GM21619 (cell line): ENCODE results near the gene LSG1.

Experiments
- ATAC-seq: cut with Tn5 transposase; IDR thresholded peaks from one replicate; pipeline ENCODE4 v1.9.1; 2021; ENCODE audit not compliant: unreplicated experiment

LSG1 gene

GRCh38 chr3:194687638-194688199 is 15.7 kb upstream of the LSG1 start:
- peak; percentile 20 for ATAC-seq

GRCh38 chr3:194686816-194687637 is 15.0 kb upstream of the LSG1 start:
- ATAC-seq = peak; percentile 0

- no peak for ATAC-seq
Observed at GRCh38 chr3:194686414-194686815, 14.4 kb upstream of the LSG1 start.

- peak; percentile 29 for ATAC-seq
Observed at GRCh38 chr3:194685718-194686413, 13.9 kb upstream of the LSG1 start, which contains the start of gene FAM43A. Gene FAM43A, plus strand, starts transcription at chr3:194685883. Its CDS starts 944 bp downstream, at chr3:194686827.

GRCh38 chr3:194685065-194685717 is 13.2 kb upstream of the LSG1 start:
- peak; percentile 6 for ATAC-seq

GRCh38 chr3:194683380-194683779 is 11.4 kb upstream of the LSG1 start:
- ATAC-seq = no peak

GRCh38 chr3:194682694-194683310 is 10.8 kb upstream of the LSG1 start:
- peak; percentile 55 for ATAC-seq

- ATAC-seq = no peak
Observed at GRCh38 chr3:194682189-194682693, 10.2 kb upstream of the LSG1 start.

- ATAC-seq = no peak
Observed at GRCh38 chr3:194680888-194681615, 9.1 kb upstream of the LSG1 start.

- ATAC-seq = no peak
Observed at GRCh38 chr3:194676471-194676870, 4.5 kb upstream of the LSG1 start.

- no peak for ATAC-seq
Observed at GRCh38 chr3:194675680-194676079, 3.7 kb upstream of the LSG1 start.

GRCh38 chr3:194675081-194675640 is 3.2 kb upstream of the LSG1 start:
- ATAC-seq = no peak

- ATAC-seq = no peak
Observed at GRCh38 chr3:194673761-194674160, 1.8 kb upstream of the LSG1 start.

- no peak for ATAC-seq
Observed at GRCh38 chr3:194672876-194673275, 885 bp upstream of the LSG1 start.

GRCh38 chr3:194671511-194671899 is 486 bp downstream of the LSG1 start:
- peak; percentile 26 for ATAC-seq

- no peak for ATAC-seq
Observed at GRCh38 chr3:194667363-194667762, 4.6 kb downstream of the LSG1 start.

- ATAC-seq = no peak
Observed at GRCh38 chr3:194664857-194665256, 7.1 kb downstream of the LSG1 start.

- ATAC-seq = no peak
Observed at GRCh38 chr3:194661946-194662345, 10.0 kb downstream of the LSG1 start.

- no peak for ATAC-seq
Observed at GRCh38 chr3:194661374-194661773, 10.6 kb downstream of the LSG1 start.

- ATAC-seq = no peak
Observed at GRCh38 chr3:194659778-194660177, 12.2 kb downstream of the LSG1 start.
